ENCODE data around the gene CD200R1. TPM values are rescaled to one million over a fixed set of nuclear protein-coding genes. Genes with fewer than 3 reads are reported as not detected.
A peak's percentile ranks its signal among the peaks of the same experiment; 100 is the strongest.

The CD200R1 gene
- total and polyA plus RNA-seq, 2 donors (not counting 1 experiment from before 2014, with no cell fraction given): 3.6 to 3.7 TPM

DNA sequence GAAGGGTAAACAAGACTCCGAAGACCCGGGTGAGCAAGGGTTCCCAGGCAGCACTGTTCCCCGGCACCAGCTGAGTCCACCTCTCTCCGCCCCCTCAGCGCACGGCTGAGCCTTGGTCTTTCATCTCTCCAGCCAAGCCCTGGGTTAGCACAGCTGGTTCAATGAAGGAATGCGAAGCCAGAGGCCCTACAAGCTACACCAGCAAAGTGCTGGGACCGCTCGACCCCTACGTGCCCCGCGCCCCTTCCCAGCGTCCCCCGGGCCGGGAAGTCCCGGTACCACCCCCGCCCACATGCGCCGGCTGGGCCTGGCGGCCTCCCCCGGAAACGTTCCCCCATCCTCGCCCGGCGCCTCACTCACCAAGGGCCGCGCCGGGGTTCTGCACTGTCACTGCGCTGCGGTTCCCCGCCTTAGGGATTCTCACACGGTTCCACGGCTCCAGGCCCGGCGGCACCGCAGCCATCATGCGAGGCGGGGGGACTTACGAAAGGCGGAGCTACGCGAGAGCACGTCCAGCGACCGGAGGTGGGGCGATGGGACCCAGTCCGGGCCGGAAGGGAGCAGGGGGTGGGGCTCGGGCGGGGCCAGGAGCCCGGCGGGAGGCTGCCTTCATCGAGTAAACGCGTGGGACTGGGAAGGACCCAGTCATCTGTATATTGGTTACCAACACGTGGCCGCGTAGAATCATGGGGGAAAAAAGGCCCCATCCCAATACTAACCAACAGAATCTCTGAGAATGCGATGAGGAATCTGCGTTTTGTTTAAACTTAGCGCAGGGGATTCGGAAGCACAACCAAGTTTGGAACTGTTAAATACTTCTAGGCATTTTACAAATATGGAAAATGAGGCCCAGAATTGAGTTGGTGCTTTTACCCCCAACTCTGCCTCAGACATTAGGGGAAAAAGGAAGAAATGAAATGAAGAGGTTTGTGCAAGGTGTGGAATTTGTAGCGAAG is 44.6 kb upstream of the CD200R1 start:
- Histone ChIP-seq H3K79me2 (ENCODE audit: control insufficient read depth, insufficient read depth, low read length) (peaks cover 63% of the 10 kb centered on the region), H3K36me3 (replicated peaks in 1 of 2; ENCODE audit: control extremely low read depth in 1 of 2, control insufficient read depth in 1 of 2, extremely low read depth in 1 of 2, insufficient read depth in 2 of 2, low read length in 1 of 2) (peaks cover 7 to 25% of the 10 kb centered on the region in 2 experiments), H3K4me3 (ENCODE audit: control extremely low read depth in 1 of 5, extremely low read depth in 1 of 5, insufficient read depth in 1 of 5, low read depth in 2 of 5, low read length in 4 of 5) (peak overlapping the region; percentile 75 to 84 (median 84)), H3K9me3 (ENCODE audit: control extremely low read depth in 1 of 3, control insufficient read depth in 2 of 3, insufficient read depth in 1 of 3, low read length in 2 of 3) (no peaks in the 10 kb centered on the region), H3K9ac (ENCODE audit: low read length) (peak overlapping the region; percentile 80), H4K20me1 (ENCODE audit: control insufficient read depth, insufficient read depth, low read length, poor library complexity, severe bottlenecking) (no peaks in the 10 kb centered on the region), H3K4me2 (replicated peaks; ENCODE audit: low read depth, low read length, poor library complexity, severe bottlenecking) (peak overlapping the region; percentile 82), H3K4me1 (ENCODE audit: control insufficient read depth in 2 of 2, insufficient read depth in 2 of 2, low read length in 2 of 2) (peaks cover 22 to 25% of the 10 kb centered on the region in 2 donors), H3K27ac (ENCODE audit: low read length in 2 of 2) (peak overlapping the region; percentile 90 to 91), H2AFZ (ENCODE audit: insufficient read depth, low read depth, low read length, poor library complexity, severe bottlenecking) (peak overlapping the region; percentile 92), H3K27me3 (replicated peaks in 1 of 4; ENCODE audit: control extremely low read depth in 1 of 4, control insufficient read depth in 3 of 4, insufficient read depth in 4 of 4, low read length in 3 of 4) (no peaks in the 10 kb centered on the region)
- ChIA-PET CTCF (interaction anchor here (0.6 to 3.2 kb wide), 10 partner anchors 16 to 437 kb away, joined by 3 to 27 read pairs (median 4); partner anchors contain the start of gene GTPBP8), POLR2A (interaction anchor here (0.5 to 2.4 kb wide), 6 partner anchors 29 to 821 kb away, joined by 3 to 11 read pairs (median 5); partner anchors contain the start of gene GTPBP8)
- Mint-ChIP-seq H3K27ac (peak overlapping the region; percentile 94), H3K27me3 (no peaks in the 10 kb centered on the region), H3K9me3 (ENCODE audit: insufficient read depth) (no peaks in the 10 kb centered on the region), H3K4me3 (peak overlapping the region; percentile 94), H3K4me1 (peaks cover 37% of the 10 kb centered on the region)
- DNase-seq: peak; percentile 89
- TF ChIP-seq, protein P1, sequence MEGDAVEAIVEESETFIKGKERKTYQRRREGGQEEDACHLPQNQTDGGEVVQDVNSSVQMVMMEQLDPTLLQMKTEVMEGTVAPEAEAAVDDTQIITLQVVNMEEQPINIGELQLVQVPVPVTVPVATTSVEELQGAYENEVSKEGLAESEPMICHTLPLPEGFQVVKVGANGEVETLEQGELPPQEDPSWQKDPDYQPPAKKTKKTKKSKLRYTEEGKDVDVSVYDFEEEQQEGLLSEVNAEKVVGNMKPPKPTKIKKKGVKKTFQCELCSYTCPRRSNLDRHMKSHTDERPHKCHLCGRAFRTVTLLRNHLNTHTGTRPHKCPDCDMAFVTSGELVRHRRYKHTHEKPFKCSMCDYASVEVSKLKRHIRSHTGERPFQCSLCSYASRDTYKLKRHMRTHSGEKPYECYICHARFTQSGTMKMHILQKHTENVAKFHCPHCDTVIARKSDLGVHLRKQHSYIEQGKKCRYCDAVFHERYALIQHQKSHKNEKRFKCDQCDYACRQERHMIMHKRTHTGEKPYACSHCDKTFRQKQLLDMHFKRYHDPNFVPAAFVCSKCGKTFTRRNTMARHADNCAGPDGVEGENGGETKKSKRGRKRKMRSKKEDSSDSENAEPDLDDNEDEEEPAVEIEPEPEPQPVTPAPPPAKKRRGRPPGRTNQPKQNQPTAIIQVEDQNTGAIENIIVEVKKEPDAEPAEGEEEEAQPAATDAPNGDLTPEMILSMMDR (IDR thresholded peaks at IDR 0.05): no peak
- intact Hi-C loops (cut with micrococcal nuclease): loop anchor here (1.0 to 10.0 kb wide), 3 partner anchors 28 to 455 kb away; partner anchors contain the start of genes ATG3 and SLC35A5
- WGBS (ENCODE audit: insufficient coverage): under 1% methylated on average over 55 of the region's 63 CpGs
- ATAC-seq (ENCODE audit: low read depth): peak; percentile 85
